Measurements from ENCODE around the gene EPHA2.

GRCh38 chr1:16151196-16151994 is 4.5 kb downstream of the EPHA2 start:
- TF ChIP-seq CTCF (IDR thresholded peaks at IDR 0.05) (no peak), RFX5 (IDR thresholded peaks at IDR 0.05) (no peak), SMC3 (IDR thresholded peaks at IDR 0.05) (no peak), ZFP36 (IDR thresholded peaks at IDR 0.05; ENCODE audit: borderline replicate concordance, partially characterized antibody) (no peak), RCOR1 (IDR thresholded peaks at IDR 0.05; ENCODE audit: low read depth, low read length) (no peak), PBX3 (IDR thresholded peaks at IDR 0.05) (no peak), SREBF2 (IDR thresholded peaks at IDR 0.05) (no peak), CHD2 (IDR thresholded peaks at IDR 0.05; ENCODE audit: low read length, partially characterized antibody) (no peak), MAX (IDR thresholded peaks at IDR 0.05) (no peak; the same call in 1 of the 2 replicates), HDAC2 (IDR thresholded peaks at IDR 0.05) (no peak), CHD4 (IDR thresholded peaks at IDR 0.05; ENCODE audit: borderline replicate concordance) (no peak), EP300 (IDR thresholded peaks at IDR 0.05) (no peak), ELK1 (IDR thresholded peaks at IDR 0.05; ENCODE audit: low read depth, low read length) (no peak)

All from A549 (cell line).